UCSD-AML1 (cell line): Measurements from ENCODE around the gene GDA.
"Not testable (repeated sequence)": the region's sequence is repeated elsewhere in the genome, so short reads cannot be mapped to it uniquely, and the experiment has no call there.

Source experiments
- DNase-seq: peaks from one replicate; lab custom pipeline; 2025; ENCODE audit not compliant: unreplicated experiment; lab: John Stamatoyannopoulos, UW

The GDA gene

GRCh38 chr9:72205513-72205912 lies 56.3 kb downstream of the GDA start:
- DNase-seq, result no peak

GRCh38 chr9:72207278-72207677 lies 58.0 kb downstream of the GDA start:
- DNase-seq, result no peak

- no peak for DNase-seq
Observed at GRCh38 chr9:72210522-72210921, 61.3 kb downstream of the GDA start.

- DNase-seq, result no peak
Observed at GRCh38 chr9:72211047-72211446, 61.8 kb downstream of the GDA start.

GRCh38 chr9:72213906-72214305 lies 64.7 kb downstream of the GDA start:
- DNase-seq, result no peak

- no peak for DNase-seq
Observed at GRCh38 chr9:72217306-72217842, 68.1 kb downstream of the GDA start.

GRCh38 chr9:72220589-72220988 lies 71.3 kb downstream of the GDA start:
- no peak for DNase-seq

GRCh38 chr9:72226146-72226812 lies 77.0 kb downstream of the GDA start:
- DNase-seq, result no peak

- no peak for DNase-seq
Observed at GRCh38 chr9:72228282-72228681, 79.0 kb downstream of the GDA start.

- DNase-seq, result no peak
Observed at GRCh38 chr9:72232778-72233177, 83.5 kb downstream of the GDA start.

GRCh38 chr9:72247549-72247948 lies 98.3 kb downstream of the GDA start:
- no peak for DNase-seq

- DNase-seq, result no peak
Observed at GRCh38 chr9:72251589-72251988, 102.3 kb downstream of the GDA start.

GRCh38 chr9:72254901-72255545 lies 105.8 kb downstream of the GDA start:
- DNase-seq, result no peak

- no peak for DNase-seq
Observed at GRCh38 chr9:72255569-72255968, 106.3 kb downstream of the GDA start.

- no peak for DNase-seq
Observed at GRCh38 chr9:72256931-72257330, 107.7 kb downstream of the GDA start.

- DNase-seq, result no peak
Observed at GRCh38 chr9:72257814-72258213, 108.6 kb downstream of the GDA start.

- no peak for DNase-seq
Observed at GRCh38 chr9:72262063-72262462, 112.8 kb downstream of the GDA start.

GRCh38 chr9:72263572-72263971 lies 114.3 kb downstream of the GDA start:
- DNase-seq, result no peak

- DNase-seq, result no peak
Observed at GRCh38 chr9:72268961-72269360, 119.7 kb downstream of the GDA start.

GRCh38 chr9:72270359-72270758 lies 121.1 kb downstream of the GDA start:
- not testable (repeated sequence) for DNase-seq

GRCh38 chr9:72271613-72272478 lies 122.6 kb downstream of the GDA start:
- DNase-seq, result no peak

GRCh38 chr9:72274441-72274840 lies 125.2 kb downstream of the GDA start:
- DNase-seq, result no peak
